GM12891 (cell line): ENCODE data around the gene DPP8.
A peak's percentile ranks its signal among the peaks of the same experiment; 100 is the strongest.

Source experiments
- DNase-seq: peaks from one replicate; pipeline ENCODE4 v3.0.0; 2011; ENCODE audit warnings: low spot score; ENCODE audit not compliant: insufficient read length
- FAIRE-seq: peaks from 2 replicates; lab custom pipeline; 2011; peaks lifted over from hg19 to GRCh38; lab: Jason Lieb, UNC
- PAX5 ChIP-seq: IDR thresholded peaks from 2 replicates; pipeline ENCODE4 v1.6.1; 2011; ENCODE audit warnings: low read length, moderate library complexity, mild to moderate bottlenecking; ENCODE audit not compliant: insufficient read depth, severe bottlenecking
- POLR2A ChIP-seq: IDR thresholded peaks from 2 replicates; pipeline ENCODE4 v1.6.1; 2011; ENCODE audit warnings: low read depth, low read length, control low read depth
- POLR2AphosphoS5 ChIP-seq: IDR thresholded peaks from 2 replicates; pipeline ENCODE4 v1.6.1; 2011; ENCODE audit warnings: low read depth, low read length, control low read depth
- POU2F2 ChIP-seq: IDR thresholded peaks from 2 replicates; pipeline ENCODE4 v1.6.1; 2011; ENCODE audit warnings: low read depth, mild to moderate bottlenecking, control low read depth, low read length, moderate library complexity
- SPI1 ChIP-seq: IDR thresholded peaks from 2 replicates; pipeline ENCODE4 v1.6.1; 2011; ENCODE audit warnings: low read depth, low read length, control low read depth
- TAF1 ChIP-seq: IDR thresholded peaks from 2 replicates; pipeline ENCODE4 v1.6.1; 2011; ENCODE audit warnings: low read depth, low read length, control low read depth

Gene DPP8

GRCh38 chr15:65426216-65426853, 91.2 kb downstream of the DPP8 start:
- TF ChIP-seq POU2F2: no peak
- TF ChIP-seq TAF1: no peak
- no peak for TF ChIP-seq POLR2AphosphoS5
- TF ChIP-seq PAX5: no peak
- TF ChIP-seq SPI1: no peak
- TF ChIP-seq POLR2A: no peak
- DNase-seq: no peak
- FAIRE-seq: no peak

GRCh38 chr15:65424683-65425082, 92.8 kb downstream of the DPP8 start:
- TF ChIP-seq POLR2AphosphoS5 (no peak), TAF1 (no peak), PAX5 (no peak), POLR2A (no peak), SPI1 (no peak), POU2F2 (no peak)
- DNase-seq: no peak
- FAIRE-seq: peak; percentile 41

- TF ChIP-seq POLR2A (no peak), SPI1 (no peak), POU2F2 (no peak), TAF1 (no peak), POLR2AphosphoS5 (no peak), PAX5 (no peak)
- DNase-seq: no peak
- FAIRE-seq: peak; percentile 43
Observed at GRCh38 chr15:65423976-65424679, 93.4 kb downstream of the DPP8 start.

GRCh38 chr15:65423150-65423975, 94.1 kb downstream of the DPP8 start:
- no peak for TF ChIP-seq SPI1
- TF ChIP-seq POU2F2: no peak
- TF ChIP-seq POLR2A: no peak
- no peak for TF ChIP-seq PAX5
- no peak for TF ChIP-seq TAF1
- TF ChIP-seq POLR2AphosphoS5: no peak
- FAIRE-seq (peak; percentile 16), DNase-seq (no peak)

- DNase-seq (peak; percentile 63), FAIRE-seq (peak; percentile 85)
- TF ChIP-seq SPI1 (no peak), TAF1 (0 out of 2 replicates have a peak, but pooled peaks have one; percentile 20), POU2F2 (0 out of 2 replicates have a peak, but pooled peaks have one; percentile 9), POLR2AphosphoS5 (peak; percentile 28; the same call in 1 of the 2 replicates)
Observed at GRCh38 chr15:65421360-65422215, 95.9 kb downstream of the DPP8 start.

GRCh38 chr15:65420975-65421359, 96.5 kb downstream of the DPP8 start:
- TF ChIP-seq TAF1: no peak
- no peak for TF ChIP-seq POLR2AphosphoS5
- no peak for TF ChIP-seq SPI1
- TF ChIP-seq PAX5: no peak
- no peak for TF ChIP-seq POU2F2
- TF ChIP-seq POLR2A: no peak
- DNase-seq: no peak
- no peak for FAIRE-seq

- no peak for FAIRE-seq
- DNase-seq: no peak
- no peak for TF ChIP-seq POLR2AphosphoS5
- no peak for TF ChIP-seq POLR2A
- no peak for TF ChIP-seq POU2F2
- TF ChIP-seq TAF1: no peak
- TF ChIP-seq PAX5: no peak
- TF ChIP-seq SPI1: no peak
Observed at GRCh38 chr15:65418596-65418995, 98.9 kb downstream of the DPP8 start.

GRCh38 chr15:65416845-65417416, 100.6 kb downstream of the DPP8 start:
- FAIRE-seq: no peak
- DNase-seq: no peak
- no peak for TF ChIP-seq SPI1
